Thyroid gland (tissue), 4 donors: ENCODE results near the gene SALL3.

ENCODE experiments used
- CTCF ChIP-seq, 6 experiments: fragments of 200-600 bp in 3 of 6; fragments of 450-650 bp in 3 of 6; sonication (generic) in 3 of 6; IDR thresholded peaks; one replicate each; pipeline ENCODE4 v1.5.1; 2016 to 2019; ENCODE audit warnings: antibody characterized with exemption in 6 of 6, mild to moderate bottlenecking in 2 of 6, inconsistent platforms in 1 of 6, moderate library complexity in 1 of 6
- POLR2A ChIP-seq, 2 donors: fragments of 450-650 bp; IDR thresholded peaks; one replicate each; pipeline ENCODE4 v1.6.1; 2017; ENCODE audit warnings: antibody characterized with exemption in 2 of 2, mild to moderate bottlenecking in 2 of 2, moderate library complexity in 1 of 2

GRCh38 chr18:78998371-78999071, 18.9 kb downstream of the SALL3 start:
- no peak for TF ChIP-seq POLR2A (IDR thresholded peaks at IDR 0.05)
- TF ChIP-seq CTCF (IDR thresholded peaks at IDR 0.05) = no peak
